GM20000 (cell line): ENCODE measurements around the gene GJD2.
A peak's percentile ranks its signal among the peaks of the same experiment; 100 is the strongest.

ENCODE experiments used
- DNase-seq: peaks from one replicate; pipeline ENCODE4 v3.0.0; 2012; ENCODE audit warnings: low spot score
- CTCF ChIP-seq: IDR thresholded peaks from 2 replicates; pipeline ENCODE4 v1.5.1; 2012; ENCODE audit warnings: mild to moderate bottlenecking, control low read depth; ENCODE audit errors: extremely low read depth, missing control alignments

Gene GJD2

GRCh38 chr15:34708422-34708821 is 46.4 kb downstream of the GJD2 start:
- peak; percentile 44 for TF ChIP-seq CTCF
- DNase-seq = peak; percentile 33

GRCh38 chr15:34701536-34701935 is 53.3 kb downstream of the GJD2 start:
- TF ChIP-seq CTCF = no peak
- DNase-seq = no peak
